ENCODE results near the gene PNPO. TPM values are rescaled to one million over a fixed set of nuclear protein-coding genes. Genes with fewer than 3 reads are reported as not detected.

PNPO gene
- polyA plus RNA-seq, 1 donor (not counting 4 experiments of a cell fraction or from before 2014, with no cell fraction given), result 35.5 TPM

- Histone ChIP-seq H2AFZ (ENCODE audit: control insufficient read depth, low read length) (no peak overlapping the region), H3K79me2 (ENCODE audit: control insufficient read depth, insufficient read depth, low read length) (no peaks in the 10 kb centered on the region), H3K9me1 (ENCODE audit: control insufficient read depth, extremely low read depth, insufficient read depth, low read length) (no peaks in the 10 kb centered on the region), H3K27me3 (ENCODE audit: control insufficient read depth, extremely low read depth, insufficient read depth, low read length) (no peaks in the 10 kb centered on the region), H4K20me1 (ENCODE audit: control insufficient read depth, extremely low read depth, insufficient read depth, low read length) (no peaks in the 10 kb centered on the region), H3K9ac (ENCODE audit: control insufficient read depth, extremely low read depth, insufficient read depth, low read length) (no peak overlapping the region), H3K36me3 (ENCODE audit: control insufficient read depth in 2 of 2, extremely low read depth in 1 of 2, insufficient read depth in 2 of 2, low read length in 2 of 2) (no peaks in the 10 kb centered on the region), H3K9me3 (ENCODE audit: control insufficient read depth, low read depth, low read length) (no peaks in the 10 kb centered on the region), H3K4me2 (ENCODE audit: control insufficient read depth, extremely low read depth, insufficient read depth, low read depth, low read length) (no peak overlapping the region), H3K27ac (ENCODE audit: control insufficient read depth, insufficient read depth, low read length) (no peak overlapping the region), H3K4me3 (ENCODE audit: control insufficient read depth in 2 of 3, extremely low read depth in 1 of 3, insufficient read depth in 2 of 3, low read depth in 1 of 3, low read length in 3 of 3) (no peak overlapping the region), H3K4me1 (ENCODE audit: control insufficient read depth, extremely low read depth, insufficient read depth, low read length) (peaks cover 12% of the 10 kb centered on the region)
- no peak for DNase-seq (ENCODE audit: low read depth, low spot score)
- TF ChIP-seq CTCF (optimal IDR thresholded peaks at IDR 0.05 in 1 of 3, IDR thresholded peaks at IDR 0.05 in 1 of 3, conservative IDR thresholded peaks at IDR 0.05 in 1 of 3; ENCODE audit: extremely low read depth in 1 of 3, insufficient read depth in 2 of 3, low read length in 3 of 3), result no peak
- TF ChIP-seq EZH2 (IDR thresholded peaks at IDR 0.05; ENCODE audit: low read length), result no peak
- no peak for FAIRE-seq
- dilution Hi-C loops (cut with MboI; ENCODE audit: extremely low pct_ligation_motif_present, low sequenced_read_pairs), result no loop called here
Observed at GRCh38 chr17:47962901-47963300, 21.5 kb downstream of the PNPO start.

GRCh38 chr17:47964856-47965255, 23.5 kb downstream of the PNPO start:
- dilution Hi-C loops (cut with MboI; ENCODE audit: extremely low pct_ligation_motif_present, low sequenced_read_pairs), result no loop called here
- Histone ChIP-seq H4K20me1 (ENCODE audit: control insufficient read depth, extremely low read depth, insufficient read depth, low read length) (no peaks in the 10 kb centered on the region), H3K4me3 (ENCODE audit: control insufficient read depth in 2 of 3, extremely low read depth in 1 of 3, insufficient read depth in 2 of 3, low read depth in 1 of 3, low read length in 3 of 3) (no peak overlapping the region), H3K27ac (ENCODE audit: control insufficient read depth, insufficient read depth, low read length) (no peak overlapping the region), H3K9me3 (ENCODE audit: control insufficient read depth, low read depth, low read length) (no peaks in the 10 kb centered on the region), H3K4me2 (ENCODE audit: control insufficient read depth, extremely low read depth, insufficient read depth, low read depth, low read length) (no peak overlapping the region), H2AFZ (ENCODE audit: control insufficient read depth, low read length) (no peak overlapping the region), H3K9ac (ENCODE audit: control insufficient read depth, extremely low read depth, insufficient read depth, low read length) (no peak overlapping the region), H3K79me2 (ENCODE audit: control insufficient read depth, insufficient read depth, low read length) (no peaks in the 10 kb centered on the region), H3K4me1 (ENCODE audit: control insufficient read depth, extremely low read depth, insufficient read depth, low read length) (peaks cover 12% of the 10 kb centered on the region), H3K36me3 (ENCODE audit: control insufficient read depth in 2 of 2, extremely low read depth in 1 of 2, insufficient read depth in 2 of 2, low read length in 2 of 2) (no peaks in the 10 kb centered on the region), H3K27me3 (ENCODE audit: control insufficient read depth, extremely low read depth, insufficient read depth, low read length) (no peaks in the 10 kb centered on the region), H3K9me1 (ENCODE audit: control insufficient read depth, extremely low read depth, insufficient read depth, low read length) (no peaks in the 10 kb centered on the region)
- FAIRE-seq (no peak), DNase-seq (ENCODE audit: low read depth, low spot score) (no peak)
- TF ChIP-seq EZH2 (IDR thresholded peaks at IDR 0.05; ENCODE audit: low read length) (no peak), CTCF (optimal IDR thresholded peaks at IDR 0.05 in 1 of 3, IDR thresholded peaks at IDR 0.05 in 1 of 3, conservative IDR thresholded peaks at IDR 0.05 in 1 of 3; ENCODE audit: extremely low read depth in 1 of 3, insufficient read depth in 2 of 3, low read length in 3 of 3) (no peak)

Measured in keratinocyte (primary cell).